Spleen (tissue), 7 donors: Measurements from ENCODE around the gene B4GALNT3.

Experiments
- CTCF ChIP-seq, 11 experiments: fragments of 200-600 bp in 7 of 11; fragments of 450-650 bp in 4 of 11; sonication (generic) in 4 of 11; IDR thresholded peaks in 8 of 11; conservative IDR thresholded peaks in 3 of 11; 1 replicate in 7 of 11; 2 replicates in 4 of 11; pipeline versions ENCODE4 v1.4.0 to v1.8.0; 2016 to 2021; ENCODE audit warnings: antibody characterized with exemption in 11 of 11, inconsistent platforms in 4 of 11, mild to moderate bottlenecking in 1 of 11
- POLR2A ChIP-seq, 3 donors: fragments of 450-650 bp; IDR thresholded peaks; one replicate each; pipeline ENCODE4 v1.5.1; 2017; ENCODE audit warnings: antibody characterized with exemption in 3 of 3, mild to moderate bottlenecking in 1 of 3
- POLR2AphosphoS5 ChIP-seq, 3 donors: sonication (generic); formaldehyde crosslinking; IDR thresholded peaks; one replicate each; pipeline ENCODE4 v1.5.1; 2017; ENCODE audit warnings: antibody characterized with exemption in 3 of 3
- donor health status: DM: no; HTN: no; CAD: no; lungs with moderate emphysema.
- donor health status: DM: no; HTN: no; CAD: no.
- donor health status: DM: no; HTN: no; CAD: no.

- no peak for TF ChIP-seq POLR2AphosphoS5 (IDR thresholded peaks at IDR 0.05)
- TF ChIP-seq POLR2A (IDR thresholded peaks at IDR 0.05), result no peak
- no peak for TF ChIP-seq CTCF (IDR thresholded peaks at IDR 0.05 in 8 of 11, conservative IDR thresholded peaks at IDR 0.05 in 3 of 11)
These were observed 9.1 kb downstream of the B4GALNT3 start for GRCh38 chr12:468671-469389.
